WTC11 (cell line): ENCODE results near the gene POFUT2. TPM values are rescaled to one million over a fixed set of nuclear protein-coding genes. Genes with fewer than 3 reads are reported as not detected.

Experiments
- ATAC-seq: fragments of 200-7000 bp; cut with Tn5 transposase; 2 replicates; pipeline ENCODE4 v1.10.0; 2021; ENCODE audit warnings: mild to moderate bottlenecking, moderate library complexity
- Bru-seq: library from RNA; stranded (reverse); fragments of 400-500 nt; gene quantifications from one replicate; lab custom pipeline; 2021; lab: Mats Ljungman, UMichigan
- CTCF ChIA-PET: fragments of 300-600 bp; sonication (Branson Sonifier 250); formaldehyde crosslinking; loops from one replicate; lab custom pipeline; 2021; ENCODE audit warnings: antibody characterized with exemption; lab: Charles Lee
- POLR2A ChIA-PET: fragments of 350-600 bp; sonication (Branson Sonifier 250); formaldehyde crosslinking; loops from one replicate; lab custom pipeline; 2021; ENCODE audit warnings: antibody characterized with exemption; lab: Charles Lee
- DNase-seq: peaks from one replicate; pipeline ENCODE4 v3.0.0; 2021; ENCODE audit warnings: low spot score
- H3K27ac Mint-ChIP-seq: 2 replicates; pipeline ENCODE4 v1.8.0; 2021; ENCODE audit warnings: mixed read lengths
- H3K27me3 Mint-ChIP-seq: 2 replicates; pipeline ENCODE4 v1.8.0; 2021; ENCODE audit warnings: low read depth, mild to moderate bottlenecking, moderate library complexity, mixed read lengths
- H3K36me3 Mint-ChIP-seq: 2 replicates; pipeline ENCODE4 v1.8.0; 2021; ENCODE audit warnings: mixed read lengths
- H3K4me1 Mint-ChIP-seq: 2 replicates; pipeline ENCODE4 v1.8.0; 2022; ENCODE audit warnings: mixed read lengths
- H3K4me3 Mint-ChIP-seq: 2 replicates; pipeline ENCODE4 v1.8.0; 2021; ENCODE audit warnings: mild to moderate bottlenecking, moderate library complexity, mixed read lengths
- H3K9me3 Mint-ChIP-seq: 2 replicates; pipeline ENCODE4 v1.8.0; 2021; ENCODE audit warnings: mixed read lengths
- CREM ChIP-seq: sonication (generic); formaldehyde crosslinking; IDR thresholded peaks from 2 replicates; pipeline ENCODE4 v1.8.1; 2022; ENCODE audit warnings: mild to moderate bottlenecking, missing genetic modification reagents, moderate library complexity
- E2F5 ChIP-seq: sonication (generic); formaldehyde crosslinking; IDR thresholded peaks from 2 replicates; pipeline ENCODE4 v1.8.1; 2022; ENCODE audit warnings: mild to moderate bottlenecking, moderate library complexity, missing genetic modification reagents
- GABPB1 ChIP-seq: sonication (generic); formaldehyde crosslinking; IDR thresholded peaks from 2 replicates; pipeline ENCODE4 v1.8.1; 2023; ENCODE audit warnings: mild to moderate bottlenecking, missing genetic modification reagents
- JAZF1 ChIP-seq: fragments of 250-450 bp; sonication (Bioruptor Pico); IDR thresholded peaks from 2 replicates; pipeline ENCODE4 v1.9.0; 2021; ENCODE audit warnings: moderate library complexity, mild to moderate bottlenecking, inconsistent platforms
- SP1 ChIP-seq: sonication (generic); formaldehyde crosslinking; conservative IDR thresholded peaks from 2 replicates; pipeline ENCODE4 v1.8.1; 2022; ENCODE audit warnings: missing genetic modification reagents
- ZNF121 ChIP-seq: sonication (generic); formaldehyde crosslinking; IDR thresholded peaks from 2 replicates; pipeline ENCODE4 v1.8.0; 2023; ENCODE audit warnings: missing genetic modification reagents
- ZNF219 ChIP-seq: sonication (generic); formaldehyde crosslinking; IDR thresholded peaks from 2 replicates; pipeline ENCODE4 v1.8.0; 2023; ENCODE audit warnings: missing genetic modification reagents, mild to moderate bottlenecking, borderline replicate concordance
- ZNF671 ChIP-seq: fragments of 250-450 bp; sonication (Bioruptor Pico); IDR thresholded peaks from 2 replicates; pipeline ENCODE4 v1.8.0; 2021; ENCODE audit warnings: mild to moderate bottlenecking
- long read RNA-seq, 3 experiments: library from RNA in 1 of 3; library from capped mRNA in 1 of 3; library from polyadenylated mRNA in 1 of 3; unstranded in 2 of 3; stranded (forward) in 1 of 3; transcript quantifications; one replicate each; pipeline ENCODE4 v2.0.0, GENCODE V29; 2021
- total RNA-seq: library from RNA; stranded (reverse); gene quantifications from 3 replicates; pipeline ENCODE4 v1.2.3, GENCODE V29; 2021
- TF ChIP-seq, protein P1 (sequence below): sonication (generic); formaldehyde crosslinking; IDR thresholded peaks from 2 replicates; pipeline ENCODE4 v1.8.0; 2022; ENCODE audit warnings: mild to moderate bottlenecking, missing genetic modification reagents
- TF ChIP-seq, protein P2 (sequence below): sonication (generic); formaldehyde crosslinking; IDR thresholded peaks from 2 replicates; pipeline ENCODE4 v1.8.1; 2023; ENCODE audit warnings: mild to moderate bottlenecking, moderate library complexity, missing genetic modification reagents
- TF ChIP-seq, protein P3 (sequence below): sonication (generic); formaldehyde crosslinking; IDR thresholded peaks from 2 replicates; pipeline ENCODE4 v1.8.1; 2023; ENCODE audit warnings: mild to moderate bottlenecking, missing genetic modification reagents, moderate library complexity
- TF ChIP-seq, protein P4 (sequence below): sonication (generic); formaldehyde crosslinking; IDR thresholded peaks from 2 replicates; pipeline ENCODE4 v1.8.1; 2022; ENCODE audit warnings: low read depth, mild to moderate bottlenecking, moderate library complexity, missing genetic modification reagents, borderline replicate concordance

POFUT2 gene
- total RNA-seq (37.1 to 41.4 TPM (median 39.7 TPM) in 3 replicates), Bru-seq, nascent RNA (percentile 67 among the genes with signal in this experiment)
- long read RNA-seq, experiment 1, full-length matches to known transcripts = 69 of 135 reads
- long read RNA-seq, experiment 1, partial matches to known transcripts = 13 of 135 reads
- long read RNA-seq, experiment 1, other reads (novel, unspliced or antisense) = 53 of 135 reads
- long read RNA-seq, experiment 2, transcript POFUT2-203 (9 exons, 2,871 nt) = major isoform, 11 of 37 reads
- long read RNA-seq, experiment 2, partial matches to known transcripts = 4 of 37 reads
- long read RNA-seq, experiment 2, other reads (novel, unspliced or antisense) = 21 of 37 reads
- long read RNA-seq, experiment 3, partial matches to known transcripts = 0 of 1 reads
- long read RNA-seq, experiment 3, other reads (novel, unspliced or antisense) = 1 of 1 reads

GRCh38 chr21:45287438-45288391 is at the start of gene POFUT2:
Gene POFUT2 (minus strand): TSS chr21:45287895. CDS start chr21:45287871, 24 bp downstream.
- DNase-seq (peak; percentile 98), ATAC-seq (peak; percentile 56)
- peaks cover 15% of the 10 kb centered on the region for H3K36me3 Mint-ChIP-seq
- no peaks in the 10 kb centered on the region for H3K9me3 Mint-ChIP-seq
- peaks cover 4% of the 10 kb centered on the region for H3K4me1 Mint-ChIP-seq
- H3K27ac Mint-ChIP-seq = peak within 1 kb of the TSS; percentile 36; the same call in 1 of the 2 replicates
- ChIA-PET CTCF (interaction anchor here (0.6 to 3.3 kb wide), 22 partner anchors 17 to 541 kb away, joined by 3 to 35 read pairs (median 4); no protein-coding TSS in a partner anchor), POLR2A (interaction anchor here (0.9 to 1.0 kb wide), 5 partner anchors 21 to 968 kb away, joined by 3 to 4 read pairs (median 4); no protein-coding TSS in a partner anchor)
- H3K27me3 Mint-ChIP-seq = no peaks in the 10 kb centered on the region
- TF ChIP-seq, protein P1, sequence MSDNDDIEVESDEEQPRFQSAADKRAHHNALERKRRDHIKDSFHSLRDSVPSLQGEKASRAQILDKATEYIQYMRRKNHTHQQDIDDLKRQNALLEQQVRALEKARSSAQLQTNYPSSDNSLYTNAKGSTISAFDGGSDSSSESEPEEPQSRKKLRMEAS (CRISPR knock-in tag) = peak; percentile 50; the same call in 1 of the 2 replicates
- TF ChIP-seq ZNF671 (CRISPR knock-in tag) (no peak), CREM (0 out of 2 replicates have a peak, but pooled peaks have one; percentile 58), JAZF1 (no peak), ZNF219 (no peak), ZNF121 (CRISPR knock-in tag) (no peak), SP1 (CRISPR knock-in tag) (peak; percentile 84), E2F5 (CRISPR knock-in tag) (0 out of 2 replicates have a peak, but pooled peaks have one; percentile 11)
- TF ChIP-seq, protein P2, sequence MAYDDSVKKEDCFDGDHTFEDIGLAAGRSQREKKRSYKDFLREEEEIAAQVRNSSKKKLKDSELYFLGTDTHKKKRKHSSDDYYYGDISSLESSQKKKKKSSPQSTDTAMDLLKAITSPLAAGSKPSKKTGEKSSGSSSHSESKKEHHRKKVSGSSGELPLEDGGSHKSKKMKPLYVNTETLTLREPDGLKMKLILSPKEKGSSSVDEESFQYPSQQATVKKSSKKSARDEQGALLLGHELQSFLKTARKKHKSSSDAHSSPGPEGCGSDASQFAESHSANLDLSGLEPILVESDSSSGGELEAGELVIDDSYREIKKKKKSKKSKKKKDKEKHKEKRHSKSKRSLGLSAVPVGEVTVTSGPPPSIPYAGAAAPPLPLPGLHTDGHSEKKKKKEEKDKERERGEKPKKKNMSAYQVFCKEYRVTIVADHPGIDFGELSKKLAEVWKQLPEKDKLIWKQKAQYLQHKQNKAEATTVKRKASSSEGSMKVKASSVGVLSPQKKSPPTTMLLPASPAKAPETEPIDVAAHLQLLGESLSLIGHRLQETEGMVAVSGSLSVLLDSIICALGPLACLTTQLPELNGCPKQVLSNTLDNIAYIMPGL = peak; percentile 49; the same call in 1 of the 2 replicates
- TF ChIP-seq, protein P3, sequence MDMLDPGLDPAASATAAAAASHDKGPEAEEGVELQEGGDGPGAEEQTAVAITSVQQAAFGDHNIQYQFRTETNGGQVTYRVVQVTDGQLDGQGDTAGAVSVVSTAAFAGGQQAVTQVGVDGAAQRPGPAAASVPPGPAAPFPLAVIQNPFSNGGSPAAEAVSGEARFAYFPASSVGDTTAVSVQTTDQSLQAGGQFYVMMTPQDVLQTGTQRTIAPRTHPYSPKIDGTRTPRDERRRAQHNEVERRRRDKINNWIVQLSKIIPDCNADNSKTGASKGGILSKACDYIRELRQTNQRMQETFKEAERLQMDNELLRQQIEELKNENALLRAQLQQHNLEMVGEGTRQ (CRISPR knock-in tag) = 0 out of 2 replicates have a peak, but pooled peaks have one; percentile 34
- peak within 1 kb of the TSS; percentile 74 for H3K4me3 Mint-ChIP-seq

GRCh38 chr21:45336870-45337269 is 49.2 kb upstream of the POFUT2 start:
- no peak for DNase-seq
- H3K4me3 Mint-ChIP-seq = no peak overlapping the region
- ATAC-seq = peak; percentile 75
- TF ChIP-seq, protein P4, sequence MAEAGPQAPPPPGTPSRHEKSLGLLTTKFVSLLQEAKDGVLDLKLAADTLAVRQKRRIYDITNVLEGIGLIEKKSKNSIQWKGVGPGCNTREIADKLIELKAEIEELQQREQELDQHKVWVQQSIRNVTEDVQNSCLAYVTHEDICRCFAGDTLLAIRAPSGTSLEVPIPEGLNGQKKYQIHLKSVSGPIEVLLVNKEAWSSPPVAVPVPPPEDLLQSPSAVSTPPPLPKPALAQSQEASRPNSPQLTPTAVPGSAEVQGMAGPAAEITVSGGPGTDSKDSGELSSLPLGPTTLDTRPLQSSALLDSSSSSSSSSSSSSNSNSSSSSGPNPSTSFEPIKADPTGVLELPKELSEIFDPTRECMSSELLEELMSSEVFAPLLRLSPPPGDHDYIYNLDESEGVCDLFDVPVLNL (CRISPR knock-in tag) = no peak
- TF ChIP-seq ZNF671 (CRISPR knock-in tag) = no peak
- 0 out of 2 replicates have a peak, but pooled peaks have one; percentile 12 for TF ChIP-seq GABPB1 (CRISPR knock-in tag)
- TF ChIP-seq, protein P1 (CRISPR knock-in tag) = peak; percentile 19; the same call in 1 of the 2 replicates
- no peak overlapping the region for H3K27ac Mint-ChIP-seq
- H3K36me3 Mint-ChIP-seq = no peaks in the 10 kb centered on the region
- peaks cover 3% of the 10 kb centered on the region for H3K27me3 Mint-ChIP-seq
- ChIA-PET POLR2A (no interaction called here), CTCF (interaction anchor here (0.6 to 1.7 kb wide), 7 partner anchors 10 to 499 kb away, joined by 3 to 10 read pairs (median 4); no protein-coding TSS in a partner anchor)
- peaks cover 18% of the 10 kb centered on the region for H3K4me1 Mint-ChIP-seq
- peaks cover 4% of the 10 kb centered on the region for H3K9me3 Mint-ChIP-seq
